ENCODE measurements around the gene TXNDC5.

Gene TXNDC5

GRCh38 chr6:7924867-7925266 is 14.3 kb upstream of the TXNDC5 start:
- in situ Hi-C loops (cut with HindIII; ENCODE audit: low sequenced_read_pairs) = no loop called here
- DNase-seq (ENCODE audit: low read depth) = no peak
- H3K4me3 ChIP-seq (ENCODE audit: low read depth, low read length) = no peak overlapping the region
- TF ChIP-seq CTCF (IDR thresholded peaks at IDR 0.05; ENCODE audit: low read depth, low read length, missing control alignments) = no peak

GRCh38 chr6:7922596-7922995 is 12.0 kb upstream of the TXNDC5 start:
- no peak for TF ChIP-seq CTCF (IDR thresholded peaks at IDR 0.05; ENCODE audit: low read depth, low read length, missing control alignments)
- in situ Hi-C loops (cut with HindIII; ENCODE audit: low sequenced_read_pairs) = no loop called here
- peak; percentile 35 for DNase-seq (ENCODE audit: low read depth)
- no peak overlapping the region for H3K4me3 ChIP-seq (ENCODE audit: low read depth, low read length)

- TF ChIP-seq CTCF (IDR thresholded peaks at IDR 0.05; ENCODE audit: low read depth, low read length, missing control alignments) = no peak
- no peak for DNase-seq (ENCODE audit: low read depth)
- H3K4me3 ChIP-seq (ENCODE audit: low read depth, low read length) = no peak overlapping the region
- in situ Hi-C loops (cut with HindIII; ENCODE audit: low sequenced_read_pairs) = no loop called here
Observed at GRCh38 chr6:7921632-7922092, 11.1 kb upstream of the TXNDC5 start.

GRCh38 chr6:7921046-7921445 is 10.5 kb upstream of the TXNDC5 start:
- H3K4me3 ChIP-seq (ENCODE audit: low read depth, low read length) = no peak overlapping the region
- in situ Hi-C loops (cut with HindIII; ENCODE audit: low sequenced_read_pairs) = no loop called here
- TF ChIP-seq CTCF (IDR thresholded peaks at IDR 0.05; ENCODE audit: low read depth, low read length, missing control alignments) = no peak
- DNase-seq (ENCODE audit: low read depth) = no peak

- H3K4me3 ChIP-seq (ENCODE audit: low read depth, low read length) = no peak overlapping the region
- in situ Hi-C loops (cut with HindIII; ENCODE audit: low sequenced_read_pairs) = no loop called here
- DNase-seq (ENCODE audit: low read depth) = no peak
- no peak for TF ChIP-seq CTCF (IDR thresholded peaks at IDR 0.05; ENCODE audit: low read depth, low read length, missing control alignments)
Observed at GRCh38 chr6:7920425-7920824, 9.8 kb upstream of the TXNDC5 start.

- TF ChIP-seq CTCF (IDR thresholded peaks at IDR 0.05; ENCODE audit: low read depth, low read length, missing control alignments) = no peak
- in situ Hi-C loops (cut with HindIII; ENCODE audit: low sequenced_read_pairs) = no loop called here
- DNase-seq (ENCODE audit: low read depth) = no peak
- no peak overlapping the region for H3K4me3 ChIP-seq (ENCODE audit: low read depth, low read length)
Observed at GRCh38 chr6:7919871-7920270, 9.3 kb upstream of the TXNDC5 start.

GRCh38 chr6:7918403-7918802 is 7.8 kb upstream of the TXNDC5 start:
- no peak overlapping the region for H3K4me3 ChIP-seq (ENCODE audit: low read depth, low read length)
- in situ Hi-C loops (cut with HindIII; ENCODE audit: low sequenced_read_pairs) = no loop called here
- DNase-seq (ENCODE audit: low read depth) = no peak
- TF ChIP-seq CTCF (IDR thresholded peaks at IDR 0.05; ENCODE audit: low read depth, low read length, missing control alignments) = no peak
